Panc1 (cell line): ENCODE data around the gene TBCE.

Source experiments
- POLR2AphosphoS5 ChIP-seq: IDR thresholded peaks from 2 replicates; pipeline ENCODE4 v1.6.1; 2012; ENCODE audit warnings: mild to moderate bottlenecking, low read depth, low read length, moderate library complexity
- TF ChIP-seq, protein P1 (sequence below): fragments of 450-650 bp; IDR thresholded peaks from 2 replicates; pipeline ENCODE4 v1.5.1; 2017; ENCODE audit warnings: mild to moderate bottlenecking

DNA sequence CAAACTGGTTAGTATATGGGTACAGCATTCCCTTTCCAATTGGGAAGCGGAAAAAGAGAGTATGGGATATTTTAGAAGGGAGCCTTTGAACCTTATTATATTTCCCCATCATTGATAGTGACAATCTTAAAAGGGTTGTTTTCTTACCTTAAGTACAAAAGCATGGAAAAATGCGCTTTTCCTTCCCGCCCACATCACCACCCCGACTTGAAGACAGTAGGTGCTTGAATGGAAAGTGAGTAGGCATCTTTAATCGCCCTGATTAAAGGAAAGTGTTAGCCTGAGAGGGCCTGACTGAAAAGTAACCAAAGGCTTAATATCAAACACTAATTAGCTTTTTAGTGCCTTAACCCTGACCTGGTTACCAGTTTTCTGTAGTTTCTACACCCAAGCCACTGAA, 23.5 kb upstream of the TBCE start:
- TF ChIP-seq, protein P1, sequence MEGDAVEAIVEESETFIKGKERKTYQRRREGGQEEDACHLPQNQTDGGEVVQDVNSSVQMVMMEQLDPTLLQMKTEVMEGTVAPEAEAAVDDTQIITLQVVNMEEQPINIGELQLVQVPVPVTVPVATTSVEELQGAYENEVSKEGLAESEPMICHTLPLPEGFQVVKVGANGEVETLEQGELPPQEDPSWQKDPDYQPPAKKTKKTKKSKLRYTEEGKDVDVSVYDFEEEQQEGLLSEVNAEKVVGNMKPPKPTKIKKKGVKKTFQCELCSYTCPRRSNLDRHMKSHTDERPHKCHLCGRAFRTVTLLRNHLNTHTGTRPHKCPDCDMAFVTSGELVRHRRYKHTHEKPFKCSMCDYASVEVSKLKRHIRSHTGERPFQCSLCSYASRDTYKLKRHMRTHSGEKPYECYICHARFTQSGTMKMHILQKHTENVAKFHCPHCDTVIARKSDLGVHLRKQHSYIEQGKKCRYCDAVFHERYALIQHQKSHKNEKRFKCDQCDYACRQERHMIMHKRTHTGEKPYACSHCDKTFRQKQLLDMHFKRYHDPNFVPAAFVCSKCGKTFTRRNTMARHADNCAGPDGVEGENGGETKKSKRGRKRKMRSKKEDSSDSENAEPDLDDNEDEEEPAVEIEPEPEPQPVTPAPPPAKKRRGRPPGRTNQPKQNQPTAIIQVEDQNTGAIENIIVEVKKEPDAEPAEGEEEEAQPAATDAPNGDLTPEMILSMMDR: no peak
- no peak for TF ChIP-seq POLR2AphosphoS5
